Activated T-cell treated with anti-CD3 and anti-CD28 coated beads, Interleukin-2, amount 50 U/mL, for 72 hours (primary cell): ENCODE measurements around the gene HCAR2. TPM values are rescaled to one million over a fixed set of nuclear protein-coding genes. Genes with fewer than 3 reads are reported as not detected.
"Not testable (repeated sequence)": the region's sequence is repeated elsewhere in the genome, so short reads cannot be mapped to it uniquely, and the experiment has no call there.

ENCODE experiments used
- ATAC-seq, 2 donors: fragments of 150-1000 bp; cut with Tn5 transposase; replicated peaks in 1 of 2; 2 replicates each; pipeline ENCODE4 v1.10.0; 2021; ENCODE audit warnings: moderate library complexity in 2 of 2, mild to moderate bottlenecking in 1 of 2
- DNase-seq, 2 donors: peaks; one replicate each; pipeline ENCODE4 v3.0.0; 2021 to 2022; ENCODE audit warnings: mixed read lengths in 1 of 2
- H3K27ac Mint-ChIP-seq: one replicate; pipeline ENCODE4 v1.8.0; 2022; ENCODE audit warnings: mild to moderate bottlenecking, moderate library complexity, mixed read lengths
- H3K27me3 Mint-ChIP-seq: one replicate; pipeline ENCODE4 v1.8.0; 2022; ENCODE audit warnings: low read depth, mixed read lengths
- H3K36me3 Mint-ChIP-seq, 2 donors: one replicate each; pipeline ENCODE4 v1.8.0; 2022; ENCODE audit warnings: mixed read lengths in 2 of 2, mild to moderate bottlenecking in 1 of 2; ENCODE audit not compliant: insufficient read depth in 2 of 2
- H3K4me1 Mint-ChIP-seq: one replicate; pipeline ENCODE4 v1.8.0; 2022; ENCODE audit warnings: low read depth, mixed read lengths
- H3K4me3 Mint-ChIP-seq, 2 donors: one replicate each; pipeline ENCODE4 v1.8.0; 2022; ENCODE audit warnings: mild to moderate bottlenecking in 2 of 2, mixed read lengths in 2 of 2, moderate library complexity in 2 of 2
- H3K9me3 Mint-ChIP-seq, 2 donors: one replicate each; pipeline ENCODE4 v1.8.0; 2022; ENCODE audit warnings: mixed read lengths in 2 of 2
- total RNA-seq, 2 donors: library from RNA; stranded (reverse); gene quantifications; one replicate each; pipeline ENCODE4 v1.2.3, GENCODE V29; 2022

The HCAR2 gene
- total RNA-seq, 2 donors from 2014 or later, result not detected

- not testable (repeated sequence) for H3K36me3 Mint-ChIP-seq, ATAC-seq, H3K27me3 Mint-ChIP-seq, H3K27ac Mint-ChIP-seq, H3K4me1 Mint-ChIP-seq, H3K9me3 Mint-ChIP-seq, DNase-seq, H3K4me3 Mint-ChIP-seq
Observed at GRCh38 chr12:122709287-122709686, 6.1 kb upstream of the HCAR2 start.

GRCh38 chr12:122703841-122704240 is 684 bp upstream of the HCAR2 start:
- H3K27me3 Mint-ChIP-seq, H3K4me3 Mint-ChIP-seq, H3K27ac Mint-ChIP-seq, DNase-seq, H3K9me3 Mint-ChIP-seq, ATAC-seq, H3K36me3 Mint-ChIP-seq, H3K4me1 Mint-ChIP-seq: not testable (repeated sequence)

- H3K4me1 Mint-ChIP-seq, H3K27me3 Mint-ChIP-seq, H3K36me3 Mint-ChIP-seq, H3K9me3 Mint-ChIP-seq, H3K4me3 Mint-ChIP-seq, ATAC-seq, H3K27ac Mint-ChIP-seq, DNase-seq: not testable (repeated sequence)
Observed at GRCh38 chr12:122701481-122701880, 1.7 kb downstream of the HCAR2 start.

- H3K27me3 Mint-ChIP-seq, H3K36me3 Mint-ChIP-seq, H3K4me1 Mint-ChIP-seq, H3K27ac Mint-ChIP-seq, H3K9me3 Mint-ChIP-seq, H3K4me3 Mint-ChIP-seq, ATAC-seq, DNase-seq: not testable (repeated sequence)
Observed at GRCh38 chr12:122700038-122700710, 3.0 kb downstream of the HCAR2 start.

GRCh38 chr12:122696922-122697321 is 6.2 kb downstream of the HCAR2 start:
- H3K27ac Mint-ChIP-seq, H3K4me3 Mint-ChIP-seq, H3K4me1 Mint-ChIP-seq, H3K9me3 Mint-ChIP-seq, H3K36me3 Mint-ChIP-seq, DNase-seq, ATAC-seq, H3K27me3 Mint-ChIP-seq: not testable (repeated sequence)

- ATAC-seq (no peak), DNase-seq (no peak)
- Mint-ChIP-seq H3K27me3 (no peaks in the 10 kb centered on the region), H3K4me3 (no peak overlapping the region), H3K4me1 (no peaks in the 10 kb centered on the region), H3K9me3 (no peaks in the 10 kb centered on the region), H3K36me3 (no peaks in the 10 kb centered on the region), H3K27ac (no peak overlapping the region)
Observed at GRCh38 chr12:122691566-122691965, 11.6 kb downstream of the HCAR2 start.

GRCh38 chr12:122688291-122688690 is 14.9 kb downstream of the HCAR2 start:
- no peak overlapping the region for H3K4me3 Mint-ChIP-seq
- H3K4me1 Mint-ChIP-seq, result no peaks in the 10 kb centered on the region
- no peak for ATAC-seq

GRCh38 chr12:122687086-122687485 is 16.1 kb downstream of the HCAR2 start:
- H3K9me3 Mint-ChIP-seq, result no peaks in the 10 kb centered on the region
- no peak overlapping the region for H3K27ac Mint-ChIP-seq
- no peak overlapping the region for H3K4me3 Mint-ChIP-seq
- no peak for DNase-seq
- no peak for ATAC-seq
- no peaks in the 10 kb centered on the region for H3K27me3 Mint-ChIP-seq
- H3K4me1 Mint-ChIP-seq, result no peaks in the 10 kb centered on the region
- H3K36me3 Mint-ChIP-seq, result no peaks in the 10 kb centered on the region

More at GRCh38 chr12:122688291-122688690, 14.9 kb downstream of the HCAR2 start:
- no peaks in the 10 kb centered on the region for H3K36me3 Mint-ChIP-seq
- H3K27me3 Mint-ChIP-seq, result no peaks in the 10 kb centered on the region
- no peak overlapping the region for H3K27ac Mint-ChIP-seq
- DNase-seq, result no peak
- H3K9me3 Mint-ChIP-seq, result no peaks in the 10 kb centered on the region

GRCh38 chr12:122686538-122686937 is 16.6 kb downstream of the HCAR2 start:
- Mint-ChIP-seq H3K4me1 (no peaks in the 10 kb centered on the region), H3K27me3 (no peaks in the 10 kb centered on the region), H3K4me3 (no peak overlapping the region), H3K9me3 (no peaks in the 10 kb centered on the region), H3K36me3 (no peaks in the 10 kb centered on the region), H3K27ac (no peak overlapping the region)
- ATAC-seq (no peak), DNase-seq (no peak)

- Mint-ChIP-seq H3K36me3 (no peaks in the 10 kb centered on the region), H3K27ac (no peak overlapping the region), H3K4me1 (no peaks in the 10 kb centered on the region), H3K9me3 (no peaks in the 10 kb centered on the region), H3K4me3 (no peak overlapping the region), H3K27me3 (no peaks in the 10 kb centered on the region)
- DNase-seq, result no peak
- ATAC-seq, result no peak
Observed at GRCh38 chr12:122684297-122684813, 18.8 kb downstream of the HCAR2 start.

GRCh38 chr12:122681814-122682213 is 21.3 kb downstream of the HCAR2 start:
- H3K27ac Mint-ChIP-seq, result no peak overlapping the region
- H3K36me3 Mint-ChIP-seq, result no peaks in the 10 kb centered on the region

GRCh38 chr12:122680989-122681388 is 22.2 kb downstream of the HCAR2 start:
- ATAC-seq, H3K9me3 Mint-ChIP-seq: not testable (repeated sequence)

More at GRCh38 chr12:122681814-122682213, 21.3 kb downstream of the HCAR2 start:
- Mint-ChIP-seq H3K4me3 (no peak overlapping the region), H3K4me1 (no peaks in the 10 kb centered on the region), H3K27me3 (no peaks in the 10 kb centered on the region), H3K9me3 (no peaks in the 10 kb centered on the region)
- ATAC-seq (no peak), DNase-seq (no peak)

GRCh38 chr12:122676781-122677180 is 26.4 kb downstream of the HCAR2 start:
- not testable (repeated sequence) for H3K9me3 Mint-ChIP-seq, DNase-seq, H3K27me3 Mint-ChIP-seq, H3K36me3 Mint-ChIP-seq, H3K27ac Mint-ChIP-seq, H3K4me1 Mint-ChIP-seq, ATAC-seq, H3K4me3 Mint-ChIP-seq

More at GRCh38 chr12:122680989-122681388, 22.2 kb downstream of the HCAR2 start:
- not testable (repeated sequence) for H3K4me1 Mint-ChIP-seq, H3K4me3 Mint-ChIP-seq, H3K36me3 Mint-ChIP-seq, DNase-seq, H3K27me3 Mint-ChIP-seq, H3K27ac Mint-ChIP-seq

GRCh38 chr12:122676015-122676414 is 27.1 kb downstream of the HCAR2 start:
- not testable (repeated sequence) for H3K4me3 Mint-ChIP-seq, H3K27ac Mint-ChIP-seq, ATAC-seq, H3K27me3 Mint-ChIP-seq, H3K4me1 Mint-ChIP-seq, H3K9me3 Mint-ChIP-seq, H3K36me3 Mint-ChIP-seq, DNase-seq
